ENCODE data around the gene LCMT2.

The LCMT2 gene

DNA sequence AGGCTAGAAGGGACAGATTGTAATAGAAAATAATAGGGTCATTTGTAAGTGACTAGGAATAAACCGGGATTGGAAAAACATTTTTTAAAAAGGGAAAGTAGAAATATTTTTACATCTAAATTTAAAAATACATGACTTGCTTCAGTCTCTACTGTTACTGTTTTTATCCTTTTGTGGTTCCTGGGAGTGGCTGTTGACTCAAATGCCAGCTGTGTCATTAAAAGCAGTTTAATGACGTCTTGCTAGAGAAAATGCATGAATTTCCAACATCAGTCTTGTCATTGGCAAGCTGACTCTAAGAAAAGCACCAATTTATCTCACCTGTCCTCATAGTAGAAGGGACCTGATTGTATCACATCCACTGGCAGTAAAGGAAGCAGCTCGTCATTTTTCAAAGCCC lies 16.7 kb upstream of the LCMT2 start:
- Histone ChIP-seq H3K9ac (ENCODE audit: low read length in 2 of 2) (no peak overlapping the region), H3K36me3 (ENCODE audit: control insufficient read depth in 2 of 2, insufficient read depth in 2 of 2, low read length in 2 of 2) (peaks cover 3 to 19% of the 10 kb centered on the region in 2 donors), H3K27ac (ENCODE audit: low read length) (no peak overlapping the region), H3K27me3 (ENCODE audit: control insufficient read depth in 1 of 2, insufficient read depth in 2 of 2, low read length in 2 of 2) (no peaks in the 10 kb centered on the region), H3K9me3 (ENCODE audit: control insufficient read depth in 2 of 2, low read length in 2 of 2) (no peaks in the 10 kb centered on the region), H3K4me1 (ENCODE audit: control insufficient read depth, insufficient read depth, low read length) (no peaks in the 10 kb centered on the region), H3K4me3 (ENCODE audit: low read length in 2 of 2) (no peak overlapping the region)

DNA sequence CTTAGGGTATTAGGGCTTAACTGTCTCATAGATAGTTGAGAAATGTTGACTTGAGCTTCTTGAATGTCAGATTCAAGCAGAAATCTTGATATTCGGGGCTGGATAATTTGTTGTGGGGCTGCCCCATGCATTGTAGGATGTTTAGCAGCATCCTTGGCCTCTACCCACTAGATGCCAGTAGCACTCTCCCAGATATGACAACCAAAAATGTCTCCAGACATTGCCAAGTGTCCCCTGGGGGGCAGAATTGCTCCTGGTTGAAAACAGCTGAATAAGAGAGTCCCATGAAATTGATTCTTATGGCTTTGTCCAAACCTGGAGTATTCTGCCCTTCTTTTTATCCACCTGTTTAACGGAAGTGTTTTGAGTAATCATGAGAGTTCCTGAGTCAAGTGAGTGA lies 15.9 kb upstream of the LCMT2 start:
- Histone ChIP-seq H3K27ac (ENCODE audit: low read length) (no peak overlapping the region), H3K36me3 (ENCODE audit: control insufficient read depth in 2 of 2, insufficient read depth in 2 of 2, low read length in 2 of 2) (peaks cover 3 to 17% of the 10 kb centered on the region in 2 donors), H3K9me3 (ENCODE audit: control insufficient read depth in 2 of 2, low read length in 2 of 2) (no peaks in the 10 kb centered on the region), H3K4me3 (ENCODE audit: low read length in 2 of 2) (no peak overlapping the region), H3K4me1 (ENCODE audit: control insufficient read depth, insufficient read depth, low read length) (no peaks in the 10 kb centered on the region), H3K9ac (ENCODE audit: low read length in 2 of 2) (no peak overlapping the region), H3K27me3 (ENCODE audit: control insufficient read depth in 1 of 2, insufficient read depth in 2 of 2, low read length in 2 of 2) (no peaks in the 10 kb centered on the region)

DNA sequence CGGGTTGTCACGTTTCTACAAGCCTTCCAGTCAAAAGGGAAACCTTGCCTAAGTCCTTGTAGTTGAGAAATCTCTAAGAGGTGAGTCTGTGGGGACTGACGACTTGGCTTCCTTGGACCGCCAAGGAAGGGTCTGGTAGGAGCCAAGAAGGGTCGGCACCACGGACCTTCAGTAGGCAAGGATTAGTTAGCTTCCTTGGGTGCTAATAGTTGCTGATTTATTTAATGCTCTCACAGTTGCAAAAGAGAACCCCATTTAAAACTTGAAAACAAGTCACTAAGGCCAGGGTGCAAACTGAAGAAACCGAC lies 361 bp upstream of the LCMT2 start:
- peaks cover 0 to 3% of the 10 kb centered on the region in 2 donors for H3K36me3 ChIP-seq (ENCODE audit: control insufficient read depth in 2 of 2, insufficient read depth in 2 of 2, low read length in 2 of 2)
- H3K9me3 ChIP-seq (ENCODE audit: control insufficient read depth in 2 of 2, low read length in 2 of 2) = no peaks in the 10 kb centered on the region
- H3K4me3 ChIP-seq (ENCODE audit: low read length in 2 of 2) = peak overlapping the region; percentile 94 to 98
- peak overlapping the region; percentile 90 to 93 for H3K9ac ChIP-seq (ENCODE audit: low read length in 2 of 2)
- H3K4me1 ChIP-seq (ENCODE audit: control insufficient read depth, insufficient read depth, low read length) = peaks cover 23% of the 10 kb centered on the region
- no peaks in the 10 kb centered on the region for H3K27me3 ChIP-seq (ENCODE audit: control insufficient read depth in 1 of 2, insufficient read depth in 2 of 2, low read length in 2 of 2)
- H3K27ac ChIP-seq (ENCODE audit: low read length) = peak overlapping the region; percentile 92

DNA sequence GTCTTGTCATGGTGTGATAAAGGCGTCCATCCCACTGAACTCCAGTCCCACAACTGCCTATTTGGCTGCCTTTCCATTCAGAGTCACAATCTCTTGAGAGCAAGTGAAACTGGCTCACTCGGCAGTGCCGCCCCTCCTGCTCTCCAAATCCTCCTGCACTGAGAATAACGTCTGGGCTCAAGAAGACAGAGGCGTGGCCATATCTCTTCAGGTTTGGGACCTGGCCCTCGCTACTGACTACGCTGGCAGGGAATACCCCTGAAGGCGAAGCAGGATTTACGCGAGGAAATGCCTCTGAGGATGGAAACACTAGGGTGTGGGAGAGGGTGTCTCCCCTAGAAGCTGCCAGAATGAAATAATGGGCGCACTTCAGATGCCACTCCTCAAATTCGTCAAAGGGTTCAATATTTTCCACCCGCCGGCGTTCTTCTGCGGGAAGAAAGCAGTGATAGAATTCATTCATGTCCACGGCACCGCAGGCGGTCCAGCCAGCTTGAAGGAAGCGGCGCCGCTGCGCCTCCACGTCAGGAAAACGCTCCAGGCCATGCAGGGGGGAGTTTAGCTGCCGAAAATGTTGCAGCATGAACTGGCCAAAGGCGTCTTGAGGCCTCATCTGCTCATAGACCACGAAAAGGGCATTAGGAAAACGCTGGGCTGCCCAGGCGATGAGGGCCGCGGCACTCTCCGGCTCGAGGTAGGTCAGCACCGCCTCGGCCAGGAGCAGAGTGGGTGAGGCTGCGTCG lies 985 bp downstream of the LCMT2 start:
- H3K9me3 ChIP-seq (ENCODE audit: control insufficient read depth in 2 of 2, low read length in 2 of 2) = no peaks in the 10 kb centered on the region
- no peaks in the 10 kb centered on the region for H3K27me3 ChIP-seq (ENCODE audit: control insufficient read depth in 1 of 2, insufficient read depth in 2 of 2, low read length in 2 of 2)
- peaks cover 0 to 2% of the 10 kb centered on the region in 2 donors for H3K36me3 ChIP-seq (ENCODE audit: control insufficient read depth in 2 of 2, insufficient read depth in 2 of 2, low read length in 2 of 2)
- peak overlapping the region; percentile 90 to 93 for H3K9ac ChIP-seq (ENCODE audit: low read length in 2 of 2)
- peak overlapping the region; percentile 94 to 98 for H3K4me3 ChIP-seq (ENCODE audit: low read length in 2 of 2)
- peak overlapping the region; percentile 92 for H3K27ac ChIP-seq (ENCODE audit: low read length)
- H3K4me1 ChIP-seq (ENCODE audit: control insufficient read depth, insufficient read depth, low read length) = peaks cover 23% of the 10 kb centered on the region

DNA sequence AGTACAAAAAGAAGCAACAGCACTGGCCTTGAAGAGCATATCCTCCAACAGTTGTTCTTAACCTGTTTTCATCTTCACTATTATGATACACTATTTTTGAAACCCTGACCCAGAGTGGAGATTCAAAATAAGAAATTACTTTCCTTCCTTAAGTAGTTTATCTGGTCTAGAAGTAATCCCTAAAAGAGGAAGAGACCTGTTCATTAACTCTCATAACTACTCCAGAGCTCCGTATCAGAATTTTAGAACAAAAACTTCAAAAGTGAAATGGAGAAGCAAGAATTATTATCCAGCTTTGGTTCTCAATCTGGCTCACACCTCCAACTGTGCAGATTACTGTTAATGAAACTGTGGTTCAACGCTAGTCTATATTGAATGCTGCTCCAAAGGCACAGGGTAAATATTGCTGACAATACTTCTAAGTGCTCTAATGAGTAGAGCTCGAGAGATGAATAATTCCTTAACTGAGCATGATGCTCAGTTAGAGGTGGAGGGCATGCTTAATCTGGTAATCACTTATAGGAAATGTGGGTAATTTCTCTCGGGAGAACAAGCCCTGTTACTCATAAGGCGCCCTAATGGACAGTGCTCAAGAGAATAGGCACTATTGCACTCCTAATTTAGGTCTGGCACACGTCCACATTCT lies 5.2 kb downstream of the LCMT2 start:
- H3K27ac ChIP-seq (ENCODE audit: low read length) = no peak overlapping the region
- H3K36me3 ChIP-seq (ENCODE audit: control insufficient read depth in 2 of 2, insufficient read depth in 2 of 2, low read length in 2 of 2) = no peaks in the 10 kb centered on the region
- no peaks in the 10 kb centered on the region for H3K9me3 ChIP-seq (ENCODE audit: control insufficient read depth in 2 of 2, low read length in 2 of 2)
- no peaks in the 10 kb centered on the region for H3K27me3 ChIP-seq (ENCODE audit: control insufficient read depth in 1 of 2, insufficient read depth in 2 of 2, low read length in 2 of 2)
- H3K9ac ChIP-seq (ENCODE audit: low read length in 2 of 2) = no peak overlapping the region
- no peak overlapping the region for H3K4me3 ChIP-seq (ENCODE audit: low read length in 2 of 2)
- H3K4me1 ChIP-seq (ENCODE audit: control insufficient read depth, insufficient read depth, low read length) = peaks cover 23% of the 10 kb centered on the region

DNA sequence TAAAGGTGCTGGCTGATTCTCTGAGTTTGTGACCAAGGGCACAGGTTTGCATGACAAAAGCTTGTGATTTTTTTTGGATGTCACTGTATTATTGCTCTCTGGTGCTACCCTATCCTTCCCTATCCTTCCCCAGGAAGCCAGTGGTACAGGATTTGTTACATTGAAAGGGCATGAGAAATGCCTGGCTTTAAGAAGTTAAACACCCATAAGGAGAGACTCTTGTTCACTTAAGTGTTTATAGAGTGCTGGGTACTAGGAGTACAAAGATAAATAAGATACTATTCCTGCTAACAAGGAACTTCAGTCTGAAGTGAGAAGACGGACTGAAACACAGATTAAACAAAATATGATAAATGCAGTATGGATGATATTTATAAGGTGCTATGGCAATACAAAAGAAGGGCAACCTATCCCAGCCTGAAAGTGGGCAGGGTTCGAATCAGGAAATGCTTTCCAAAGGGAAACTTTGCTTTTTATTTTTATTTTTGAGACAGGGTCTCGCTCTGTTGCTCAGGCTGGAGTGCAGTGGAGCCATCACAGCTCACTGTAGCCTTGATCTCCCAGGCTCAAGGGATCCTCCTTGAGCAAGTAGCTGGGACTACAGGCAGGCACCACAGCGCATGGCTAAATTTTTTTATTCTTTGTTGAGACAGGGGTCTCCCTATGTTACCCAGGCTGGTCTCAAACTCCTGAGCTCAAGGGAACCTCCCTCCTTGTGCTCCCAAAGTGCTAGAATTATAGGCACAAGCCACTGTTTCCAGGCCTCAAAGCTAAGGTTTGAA lies 11.2 kb downstream of the LCMT2 start:
- Histone ChIP-seq H3K36me3 (ENCODE audit: control insufficient read depth in 2 of 2, insufficient read depth in 2 of 2, low read length in 2 of 2) (no peaks in the 10 kb centered on the region), H3K9ac (ENCODE audit: low read length in 2 of 2) (no peak overlapping the region), H3K9me3 (ENCODE audit: control insufficient read depth in 2 of 2, low read length in 2 of 2) (no peaks in the 10 kb centered on the region), H3K4me3 (ENCODE audit: low read length in 2 of 2) (no peak overlapping the region), H3K27me3 (ENCODE audit: control insufficient read depth in 1 of 2, insufficient read depth in 2 of 2, low read length in 2 of 2) (no peaks in the 10 kb centered on the region), H3K4me1 (ENCODE audit: control insufficient read depth, insufficient read depth, low read length) (peaks cover 2% of the 10 kb centered on the region), H3K27ac (ENCODE audit: low read length) (no peak overlapping the region)

DNA sequence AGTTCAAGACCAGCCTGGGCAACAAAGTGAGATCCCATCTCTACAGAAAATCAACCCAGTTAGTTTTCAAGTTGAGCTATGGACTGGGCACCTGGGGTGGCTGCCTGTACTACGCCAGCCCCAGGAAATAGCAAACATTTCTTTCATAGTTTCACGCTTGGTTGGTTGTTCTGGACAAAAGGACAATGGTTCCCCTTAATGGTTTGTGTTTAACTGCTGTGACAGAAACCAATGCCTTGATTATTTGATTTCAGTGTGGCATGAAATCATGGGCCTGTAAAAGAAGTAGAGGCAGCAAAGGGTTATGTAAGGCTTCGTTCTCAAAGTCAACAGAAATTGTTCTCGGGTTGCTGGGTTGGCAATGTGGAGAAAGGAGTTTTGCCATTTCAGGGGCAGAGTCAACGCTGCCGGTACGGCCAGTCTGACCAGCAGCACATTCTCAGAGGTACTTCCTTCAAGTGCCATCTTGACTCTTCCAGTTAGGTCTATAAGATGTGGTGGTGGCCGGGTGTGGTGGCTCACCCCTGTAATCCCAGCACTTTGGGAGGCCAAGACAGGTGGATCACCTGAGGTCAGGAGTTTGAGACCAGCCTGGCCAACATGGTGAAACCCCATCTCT lies 12.7 kb downstream of the LCMT2 start:
- Histone ChIP-seq H3K27me3 (ENCODE audit: control insufficient read depth in 1 of 2, insufficient read depth in 2 of 2, low read length in 2 of 2) (no peaks in the 10 kb centered on the region), H3K27ac (ENCODE audit: low read length) (no peak overlapping the region), H3K36me3 (ENCODE audit: control insufficient read depth in 2 of 2, insufficient read depth in 2 of 2, low read length in 2 of 2) (no peaks in the 10 kb centered on the region), H3K9me3 (ENCODE audit: control insufficient read depth in 2 of 2, low read length in 2 of 2) (no peaks in the 10 kb centered on the region), H3K9ac (ENCODE audit: low read length in 2 of 2) (no peak overlapping the region), H3K4me1 (ENCODE audit: control insufficient read depth, insufficient read depth, low read length) (peaks cover 2% of the 10 kb centered on the region), H3K4me3 (ENCODE audit: low read length in 2 of 2) (no peak overlapping the region)

DNA sequence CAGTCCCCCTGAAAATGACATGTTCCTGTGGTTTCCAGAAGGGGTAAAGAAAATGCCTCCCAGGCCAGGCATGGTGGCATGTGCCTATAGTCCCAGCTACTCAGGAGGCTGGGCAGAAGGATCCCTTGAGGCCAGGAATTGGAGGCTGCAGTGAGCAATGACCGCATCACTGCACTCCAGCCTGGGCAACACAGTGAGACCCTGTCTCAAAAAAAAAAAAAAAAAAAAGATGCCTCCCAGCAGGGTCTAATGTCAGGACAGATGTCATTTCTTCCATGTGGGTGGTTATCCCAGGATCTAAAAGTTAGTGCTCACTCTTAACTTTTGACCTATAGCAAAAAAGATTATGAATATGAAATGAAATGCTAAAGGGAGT lies 13.4 kb downstream of the LCMT2 start:
- H3K4me3 ChIP-seq (ENCODE audit: low read length in 2 of 2) = no peak overlapping the region
- peaks cover 2% of the 10 kb centered on the region for H3K4me1 ChIP-seq (ENCODE audit: control insufficient read depth, insufficient read depth, low read length)
- no peak overlapping the region for H3K9ac ChIP-seq (ENCODE audit: low read length in 2 of 2)
- no peaks in the 10 kb centered on the region for H3K36me3 ChIP-seq (ENCODE audit: control insufficient read depth in 2 of 2, insufficient read depth in 2 of 2, low read length in 2 of 2)
- no peaks in the 10 kb centered on the region for H3K27me3 ChIP-seq (ENCODE audit: control insufficient read depth in 1 of 2, insufficient read depth in 2 of 2, low read length in 2 of 2)
- H3K9me3 ChIP-seq (ENCODE audit: control insufficient read depth in 2 of 2, low read length in 2 of 2) = no peaks in the 10 kb centered on the region
- no peak overlapping the region for H3K27ac ChIP-seq (ENCODE audit: low read length)

DNA sequence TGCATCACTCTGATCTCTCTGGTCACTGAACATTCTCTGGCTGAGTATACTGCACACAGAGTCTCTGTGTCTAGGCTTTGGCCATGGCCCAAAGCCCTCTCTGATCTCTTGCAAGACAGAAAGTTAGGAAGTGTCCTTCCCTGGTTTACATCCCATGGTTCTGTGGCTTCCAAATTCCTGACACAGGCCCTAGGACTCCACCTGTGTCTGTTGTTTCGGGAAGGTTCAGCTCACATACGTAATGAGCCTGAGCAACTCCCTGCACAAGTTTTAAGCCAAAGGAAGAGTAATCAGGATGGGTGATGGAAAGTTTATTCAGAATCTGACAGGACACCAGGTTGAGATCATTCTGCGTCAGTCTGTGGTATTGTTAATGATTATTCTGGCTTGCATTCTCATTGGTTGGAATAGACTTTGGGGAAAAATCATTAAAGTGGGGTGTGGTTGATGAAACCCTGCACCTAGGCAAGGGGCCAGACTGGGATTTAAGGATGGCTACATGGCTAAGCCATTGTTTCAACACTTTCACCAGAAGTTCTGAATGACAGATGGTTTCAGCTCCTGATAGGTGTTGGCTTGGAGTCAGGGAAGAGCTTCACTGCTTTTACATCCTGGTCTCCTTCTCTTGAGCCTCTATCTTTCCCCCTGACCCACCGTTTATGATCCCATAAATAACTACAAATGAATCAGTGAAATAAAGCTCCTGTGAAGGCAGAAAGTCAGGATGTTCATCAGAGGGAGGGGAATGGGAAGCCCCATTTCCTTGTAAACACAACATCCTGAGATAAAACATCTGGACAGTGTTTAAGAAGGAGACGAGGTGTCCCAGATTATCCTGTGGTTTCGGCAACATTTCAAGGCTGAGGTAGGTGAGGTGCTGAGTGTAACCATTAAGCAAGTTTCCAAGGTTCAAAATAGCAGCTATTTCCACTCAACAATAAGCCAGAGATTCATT lies 14.1 kb downstream of the LCMT2 start:
- H3K4me1 ChIP-seq (ENCODE audit: control insufficient read depth, insufficient read depth, low read length) = peaks cover 2% of the 10 kb centered on the region
- H3K36me3 ChIP-seq (ENCODE audit: control insufficient read depth in 2 of 2, insufficient read depth in 2 of 2, low read length in 2 of 2) = no peaks in the 10 kb centered on the region

DNA sequence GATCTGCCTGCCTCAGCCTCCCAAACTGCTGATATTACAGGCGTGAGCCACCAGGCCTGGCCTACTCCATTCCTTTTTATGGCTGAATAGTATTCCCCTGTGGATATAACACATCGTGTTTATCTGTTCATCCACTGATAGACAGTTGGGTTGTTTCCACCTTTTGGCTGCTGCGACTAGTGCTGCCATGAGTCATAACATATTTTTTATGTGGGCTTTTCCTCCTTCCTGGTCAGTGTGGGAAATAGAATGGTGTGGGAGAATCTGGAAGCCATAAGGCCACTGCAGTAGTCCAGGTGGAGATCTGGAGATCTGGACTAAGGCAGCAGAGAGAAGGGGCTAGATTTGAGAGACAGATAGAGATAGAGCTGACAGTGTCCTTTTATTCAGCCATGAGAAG lies 16.2 kb downstream of the LCMT2 start:
- no peak overlapping the region for H3K27ac ChIP-seq (ENCODE audit: low read length)
- H3K9me3 ChIP-seq (ENCODE audit: control insufficient read depth in 2 of 2, low read length in 2 of 2) = no peaks in the 10 kb centered on the region
- peaks cover 0 to 14% of the 10 kb centered on the region in 2 donors for H3K27me3 ChIP-seq (ENCODE audit: control insufficient read depth in 1 of 2, insufficient read depth in 2 of 2, low read length in 2 of 2)
- H3K36me3 ChIP-seq (ENCODE audit: control insufficient read depth in 2 of 2, insufficient read depth in 2 of 2, low read length in 2 of 2) = no peaks in the 10 kb centered on the region
- H3K4me1 ChIP-seq (ENCODE audit: control insufficient read depth, insufficient read depth, low read length) = peaks cover 2% of the 10 kb centered on the region
- H3K4me3 ChIP-seq (ENCODE audit: low read length in 2 of 2) = no peak overlapping the region
- H3K9ac ChIP-seq (ENCODE audit: low read length in 2 of 2) = no peak overlapping the region

More for the DNA sequence above, 14.1 kb downstream of the LCMT2 start:
- Histone ChIP-seq H3K27me3 (ENCODE audit: control insufficient read depth in 1 of 2, insufficient read depth in 2 of 2, low read length in 2 of 2) (peaks cover 0 to 4% of the 10 kb centered on the region in 2 donors), H3K9ac (ENCODE audit: low read length in 2 of 2) (no peak overlapping the region), H3K9me3 (ENCODE audit: control insufficient read depth in 2 of 2, low read length in 2 of 2) (no peaks in the 10 kb centered on the region), H3K4me3 (ENCODE audit: low read length in 2 of 2) (no peak overlapping the region), H3K27ac (ENCODE audit: low read length) (no peak overlapping the region)
